Activated CD4-positive, alpha-beta T cell treated with anti-CD3 and anti-CD28 coated beads, Interleukin-2, amount 50 U/mL, for 48 hours (primary cell): Measurements from ENCODE around the gene PRPSAP1.
A peak's percentile ranks its signal among the peaks of the same experiment; 100 is the strongest.

Experiments
- DNase-seq, 2 experiments: peaks; one replicate each; pipeline ENCODE4 v3.0.0-alpha.2; 2020

Gene PRPSAP1, protein sequence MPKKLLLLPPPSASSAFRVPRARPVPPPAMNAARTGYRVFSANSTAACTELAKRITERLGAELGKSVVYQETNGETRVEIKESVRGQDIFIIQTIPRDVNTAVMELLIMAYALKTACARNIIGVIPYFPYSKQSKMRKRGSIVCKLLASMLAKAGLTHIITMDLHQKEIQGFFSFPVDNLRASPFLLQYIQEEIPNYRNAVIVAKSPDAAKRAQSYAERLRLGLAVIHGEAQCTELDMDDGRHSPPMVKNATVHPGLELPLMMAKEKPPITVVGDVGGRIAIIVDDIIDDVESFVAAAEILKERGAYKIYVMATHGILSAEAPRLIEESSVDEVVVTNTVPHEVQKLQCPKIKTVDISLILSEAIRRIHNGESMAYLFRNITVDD

DNA sequence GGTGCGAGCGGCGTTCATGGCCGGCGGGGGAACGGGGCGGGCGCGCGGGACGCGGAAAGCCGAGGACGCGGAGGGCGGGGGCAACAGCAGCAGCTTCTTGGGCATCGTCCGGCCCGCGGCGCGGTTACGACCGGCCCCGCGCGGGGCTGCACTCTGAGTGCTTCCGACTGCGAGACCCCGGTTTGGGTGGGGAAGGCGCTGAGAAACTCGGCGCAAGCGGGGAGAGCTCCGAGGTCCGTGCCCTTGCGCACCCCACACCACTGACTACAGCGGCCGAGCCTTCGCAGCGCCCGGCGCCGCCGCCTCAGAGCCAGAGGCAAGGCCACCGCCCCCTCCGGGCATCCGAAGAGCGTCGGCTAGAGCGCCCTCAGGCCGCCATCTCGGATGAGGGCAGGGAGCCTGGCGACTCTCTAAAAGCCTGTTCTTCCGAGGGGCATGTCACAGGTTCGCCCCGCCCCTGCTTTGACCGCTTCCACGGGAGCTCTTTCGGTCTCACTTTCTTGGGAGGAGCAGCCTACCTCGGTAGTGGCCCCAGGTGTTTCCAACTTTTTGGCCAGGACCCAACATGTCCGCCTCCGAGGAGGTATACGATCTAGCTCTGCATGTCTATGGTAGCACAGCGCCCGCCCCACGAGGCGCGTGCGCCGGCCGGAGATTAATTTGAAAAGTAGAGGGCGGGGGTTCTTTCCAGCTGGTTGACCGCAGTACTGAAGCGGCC is at the start of gene PRPSAP1:
TSS of gene PRPSAP1 (minus strand) at position 318 of the 718 bp plus-strand sequence. CDS start at position 105, 213 bp downstream.
- peak; percentile 81 to 86 for DNase-seq

DNA sequence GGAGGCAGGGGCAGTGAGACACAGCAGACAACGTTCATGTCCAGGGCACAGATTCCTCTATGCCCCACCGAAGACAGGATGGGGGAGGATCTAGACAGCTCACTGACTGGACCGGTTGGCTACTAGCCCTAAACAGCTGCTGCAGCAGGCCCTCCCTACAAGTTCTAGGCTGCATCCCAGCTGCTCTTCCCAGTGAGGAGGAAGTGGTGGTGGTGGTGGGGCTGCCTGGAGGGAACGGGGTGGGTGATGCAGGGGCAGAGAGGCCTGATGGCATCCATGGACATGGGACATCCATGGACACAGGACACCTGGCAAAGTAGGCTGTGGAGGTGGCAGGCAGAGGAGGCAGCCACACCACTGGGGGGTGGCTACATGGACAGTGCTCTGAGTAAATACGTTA is 49.0 kb upstream of the PRPSAP1 start:
- DNase-seq = no peak

DNA sequence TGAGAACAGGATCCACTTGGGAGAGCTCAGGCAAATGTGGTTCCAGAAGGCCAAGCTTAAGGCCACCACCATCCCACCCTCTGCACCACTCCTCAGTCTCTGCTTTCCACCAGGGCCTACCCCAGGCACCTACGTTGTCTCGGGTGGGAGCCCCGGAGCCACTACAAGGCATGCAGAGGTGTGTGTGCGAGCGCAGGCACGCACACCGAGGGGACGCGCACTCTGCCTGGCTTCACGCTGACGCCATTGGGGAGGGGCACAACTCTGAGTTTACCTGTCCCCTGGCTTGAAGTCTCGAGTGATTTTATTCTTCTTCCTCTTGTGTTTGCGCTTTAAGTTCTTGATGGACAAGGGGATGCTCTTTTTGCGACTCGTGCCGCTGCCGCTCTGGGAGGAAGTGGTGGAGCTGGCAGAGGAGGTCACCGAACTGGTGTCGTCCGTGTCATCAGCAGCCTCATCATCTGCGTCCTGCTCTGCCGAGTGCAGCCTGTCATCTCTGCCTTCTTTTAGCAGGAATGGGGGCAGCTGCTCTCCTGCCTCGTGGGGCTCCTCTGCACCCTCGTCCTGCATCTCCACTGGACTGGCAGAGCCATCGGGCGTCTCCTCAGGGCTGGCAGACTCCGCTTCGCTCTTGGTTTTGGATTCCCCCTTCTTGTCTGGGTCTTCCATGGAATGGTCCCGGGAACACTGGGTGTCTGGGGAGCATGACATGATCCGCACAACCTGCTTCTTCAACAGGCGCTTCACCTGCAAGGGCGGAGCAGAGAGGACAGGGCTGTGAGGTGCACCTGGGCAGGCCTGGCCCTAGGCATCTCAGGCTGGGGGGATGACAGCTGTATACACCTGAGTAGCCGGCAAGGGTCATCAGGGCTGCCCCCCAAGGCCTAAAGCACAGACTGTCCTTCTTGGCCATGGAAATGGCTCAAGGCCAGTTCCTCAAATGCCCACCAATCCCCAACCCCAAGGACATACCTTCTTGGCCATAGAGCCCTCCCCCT is 45.8 kb upstream of the PRPSAP1 start:
- DNase-seq = no peak

DNA sequence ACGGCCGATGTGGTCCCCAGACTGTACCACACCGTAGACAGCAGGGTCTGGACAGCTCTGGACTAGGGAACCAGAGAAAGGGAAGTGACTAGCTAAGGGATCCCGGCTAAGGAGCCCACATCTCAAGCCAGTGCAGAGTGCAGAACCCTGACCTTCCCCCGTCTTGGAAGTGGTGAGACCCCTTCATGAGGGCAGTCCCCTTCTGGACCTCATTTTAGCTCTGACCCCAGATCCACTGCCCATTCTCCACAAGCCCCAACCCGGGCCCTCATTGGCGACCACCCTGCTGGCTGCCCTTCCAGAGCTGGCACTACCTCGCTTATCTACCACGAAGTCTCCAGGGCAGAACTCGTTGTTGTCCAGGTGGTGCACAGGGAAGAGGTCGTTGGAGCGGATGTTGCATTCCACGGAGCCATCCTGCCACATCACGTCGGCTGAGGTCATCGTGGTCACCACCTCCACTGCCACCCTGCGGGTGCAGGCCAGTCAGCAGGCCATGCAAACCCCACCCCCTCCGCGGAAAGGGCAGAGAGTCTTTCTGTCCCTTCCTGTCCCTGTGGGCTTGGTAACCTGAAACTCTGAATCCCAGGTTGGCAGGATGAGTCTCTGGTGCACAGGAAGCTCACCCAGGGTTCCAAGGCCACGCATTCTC is 44.9 kb upstream of the PRPSAP1 start:
- no peak for DNase-seq

DNA sequence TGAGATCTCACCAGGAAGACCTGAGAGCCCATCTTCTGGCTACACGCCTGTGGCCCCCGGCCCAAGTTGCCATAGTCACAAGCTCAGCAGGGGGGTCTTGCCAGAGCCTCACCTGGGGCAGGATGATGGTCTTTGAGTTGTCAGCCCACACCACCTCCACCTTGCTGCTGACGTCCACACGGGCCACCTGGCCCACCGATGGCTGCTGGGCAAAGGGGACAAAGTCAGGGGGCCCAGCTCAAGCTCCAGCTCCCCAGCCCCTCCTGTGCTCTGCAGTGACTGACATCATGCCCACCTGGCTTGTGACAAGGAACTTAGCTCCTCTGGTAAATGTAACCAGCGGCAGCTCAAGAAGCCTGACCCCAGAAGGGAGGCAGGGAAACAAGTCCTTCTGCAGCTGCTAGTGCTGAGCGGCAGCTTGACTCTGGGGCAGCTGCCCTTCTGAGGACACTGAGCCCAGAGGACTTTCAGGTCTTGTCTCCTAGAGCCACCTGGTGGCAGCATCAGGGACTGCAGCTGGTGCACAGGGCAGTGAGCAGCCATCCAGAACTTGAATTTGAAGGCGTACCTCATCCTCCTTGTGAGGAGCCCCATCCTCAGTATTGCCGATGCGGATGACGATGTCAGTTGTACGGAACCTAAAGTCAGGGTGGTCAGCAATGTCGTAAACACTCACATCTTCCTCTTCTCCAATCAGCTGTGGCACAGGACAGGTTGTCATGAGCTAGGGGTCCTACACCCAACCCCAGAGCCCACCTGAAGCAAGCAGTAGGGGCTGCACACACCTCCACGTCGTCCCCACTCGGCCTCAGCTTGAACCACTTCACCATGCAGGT is 44.2 kb upstream of the PRPSAP1 start:
- peak; percentile 92 to 93 for DNase-seq

DNA sequence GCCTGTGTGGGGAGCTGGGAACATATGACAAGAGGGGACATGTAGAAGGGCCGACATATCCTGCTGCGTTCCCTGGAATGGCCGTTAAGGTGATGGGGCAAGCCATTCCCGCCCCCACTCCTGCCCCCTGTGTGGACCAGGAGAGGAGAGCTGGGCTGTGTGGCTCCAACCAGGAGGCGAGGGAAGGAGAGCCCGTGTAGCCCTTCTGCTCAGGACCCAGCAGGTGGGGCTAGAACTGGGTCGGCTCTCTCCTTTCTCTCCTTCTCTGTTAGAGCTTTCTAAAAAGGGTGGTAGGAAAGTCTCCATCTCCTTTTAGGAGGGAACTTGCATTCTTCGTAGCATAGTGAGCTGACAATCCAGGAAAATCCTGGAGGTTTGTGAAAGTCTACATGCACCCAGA is 43.5 kb upstream of the PRPSAP1 start:
- DNase-seq = no peak

DNA sequence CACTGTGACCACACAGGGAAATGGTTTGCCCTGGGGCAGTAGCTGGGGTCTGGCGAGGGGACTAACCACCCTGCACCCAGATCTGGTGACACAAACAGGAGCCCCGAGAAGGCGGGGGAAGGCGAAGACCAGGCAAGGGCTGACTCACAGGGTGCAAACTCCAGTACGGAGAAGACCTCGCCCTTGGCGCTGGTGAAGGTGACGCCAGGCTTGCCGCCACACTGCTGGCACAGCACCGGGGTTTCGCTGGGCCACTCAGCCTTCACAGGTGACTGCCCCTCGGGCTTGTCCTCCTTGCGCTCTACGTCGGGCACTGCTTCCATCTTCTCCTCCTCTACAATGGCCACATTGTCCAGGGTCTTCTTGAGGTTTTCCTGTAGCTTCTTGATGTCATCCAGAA is 42.3 kb upstream of the PRPSAP1 start:
- no peak for DNase-seq

DNA sequence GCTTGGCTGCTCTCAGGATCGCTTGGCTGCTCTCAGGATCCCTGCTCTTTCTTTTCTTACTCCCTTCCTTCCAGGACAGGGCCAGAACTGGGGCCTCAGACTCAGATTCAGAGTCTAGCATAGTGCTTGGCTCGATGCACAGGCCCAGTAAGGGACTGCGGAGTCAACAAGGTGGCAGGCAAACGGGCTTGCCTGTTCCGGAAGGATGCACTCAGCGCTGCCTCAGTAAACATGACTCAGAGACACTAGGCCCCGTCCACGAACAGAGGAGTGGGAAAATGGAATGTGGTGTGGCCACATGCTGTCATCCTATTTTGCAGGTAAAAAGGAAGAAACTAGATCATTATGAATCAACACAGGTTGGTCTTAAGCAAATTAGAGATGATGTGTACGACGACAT is 40.5 kb upstream of the PRPSAP1 start:
- DNase-seq = no peak

DNA sequence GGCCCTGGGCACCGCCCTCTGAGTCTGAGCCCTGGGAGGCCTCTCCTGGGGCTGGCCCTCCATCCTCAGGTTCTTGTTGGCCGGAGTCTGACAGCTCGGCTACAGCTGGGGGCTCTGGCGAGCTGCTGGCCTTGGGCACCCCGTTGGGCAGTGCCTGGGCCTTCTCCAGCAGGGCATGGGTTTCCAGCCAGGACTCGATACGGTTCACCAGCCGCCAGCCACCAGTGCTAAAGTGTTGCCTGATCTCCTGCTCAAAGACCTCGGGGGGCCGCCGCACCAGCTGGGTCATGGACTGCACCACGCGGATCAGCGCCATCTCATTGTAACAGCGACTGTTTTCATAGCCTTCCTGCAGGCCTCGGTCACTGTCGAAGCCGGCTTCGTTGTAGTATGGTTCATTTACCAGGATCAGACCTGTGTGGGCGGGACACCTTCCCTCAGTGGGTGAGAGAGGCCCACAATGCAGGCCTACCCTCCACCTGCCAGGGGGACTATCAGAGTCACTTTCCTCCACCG is 37.5 kb upstream of the PRPSAP1 start:
- DNase-seq = no peak

DNA sequence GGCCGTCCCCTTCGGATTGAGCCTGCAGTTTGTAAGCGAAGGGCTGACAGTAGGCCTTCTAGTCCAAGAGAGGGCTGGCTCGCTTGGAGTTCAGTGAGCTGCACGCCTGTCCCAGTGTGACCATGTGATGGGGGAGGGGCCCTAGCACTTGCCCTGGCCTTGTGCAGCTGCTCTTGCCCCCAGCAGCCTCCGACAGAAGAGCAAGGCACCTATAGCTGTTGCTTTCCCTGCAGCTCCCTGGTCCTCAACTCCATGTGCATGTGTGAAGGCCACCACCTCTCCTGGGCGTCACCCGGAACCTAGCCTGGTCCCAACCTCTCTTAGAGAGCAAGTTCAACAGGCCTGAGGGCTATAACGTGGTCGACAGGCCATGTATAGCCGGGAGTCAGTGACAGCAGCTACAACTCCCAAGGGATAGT is 36.3 kb upstream of the PRPSAP1 start:
- DNase-seq = no peak

DNA sequence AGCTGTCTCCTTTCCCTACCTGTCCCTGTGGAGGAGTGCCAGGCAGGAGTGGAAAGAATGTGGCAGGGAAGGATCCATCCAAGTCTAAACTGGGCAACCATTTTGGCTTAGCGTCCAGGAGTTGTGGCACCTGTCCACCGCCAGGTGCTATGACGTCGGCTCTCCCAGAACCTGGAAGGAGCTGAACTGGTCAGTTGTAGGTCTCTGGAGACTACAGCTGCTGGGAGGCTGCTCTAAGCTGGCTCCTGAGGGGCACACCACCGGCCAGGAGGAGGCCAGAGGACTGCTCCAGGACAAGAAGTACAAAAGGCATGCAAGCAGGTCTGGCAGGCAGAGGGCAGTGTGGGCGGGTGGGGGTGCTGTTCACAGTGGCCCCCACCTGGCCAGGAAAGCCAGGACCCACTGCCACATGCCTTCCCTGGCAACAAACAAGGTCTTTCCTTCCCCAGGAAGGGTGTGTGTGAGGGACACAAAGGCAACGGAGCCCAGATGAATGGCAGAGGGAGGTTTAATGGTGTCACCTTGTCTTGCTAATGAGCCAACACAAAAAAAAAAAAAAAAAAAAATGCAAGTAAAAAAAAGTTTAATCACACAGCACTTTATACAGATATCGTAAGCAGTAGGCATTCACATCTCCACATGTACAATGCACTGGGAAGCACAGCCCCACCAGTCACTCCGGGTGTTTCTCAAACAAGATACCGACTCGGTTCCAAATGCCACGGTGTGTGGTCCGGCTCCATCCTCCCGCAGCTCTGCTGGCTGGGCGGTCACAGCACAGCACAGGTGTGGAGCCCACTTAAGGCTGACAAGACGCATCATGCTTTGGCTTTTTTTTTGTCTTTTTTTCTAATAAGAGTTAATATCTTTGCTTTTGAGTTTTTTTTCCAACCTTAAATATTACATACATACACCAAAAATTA is 35.5 kb upstream of the PRPSAP1 start:
- no peak for DNase-seq

DNA sequence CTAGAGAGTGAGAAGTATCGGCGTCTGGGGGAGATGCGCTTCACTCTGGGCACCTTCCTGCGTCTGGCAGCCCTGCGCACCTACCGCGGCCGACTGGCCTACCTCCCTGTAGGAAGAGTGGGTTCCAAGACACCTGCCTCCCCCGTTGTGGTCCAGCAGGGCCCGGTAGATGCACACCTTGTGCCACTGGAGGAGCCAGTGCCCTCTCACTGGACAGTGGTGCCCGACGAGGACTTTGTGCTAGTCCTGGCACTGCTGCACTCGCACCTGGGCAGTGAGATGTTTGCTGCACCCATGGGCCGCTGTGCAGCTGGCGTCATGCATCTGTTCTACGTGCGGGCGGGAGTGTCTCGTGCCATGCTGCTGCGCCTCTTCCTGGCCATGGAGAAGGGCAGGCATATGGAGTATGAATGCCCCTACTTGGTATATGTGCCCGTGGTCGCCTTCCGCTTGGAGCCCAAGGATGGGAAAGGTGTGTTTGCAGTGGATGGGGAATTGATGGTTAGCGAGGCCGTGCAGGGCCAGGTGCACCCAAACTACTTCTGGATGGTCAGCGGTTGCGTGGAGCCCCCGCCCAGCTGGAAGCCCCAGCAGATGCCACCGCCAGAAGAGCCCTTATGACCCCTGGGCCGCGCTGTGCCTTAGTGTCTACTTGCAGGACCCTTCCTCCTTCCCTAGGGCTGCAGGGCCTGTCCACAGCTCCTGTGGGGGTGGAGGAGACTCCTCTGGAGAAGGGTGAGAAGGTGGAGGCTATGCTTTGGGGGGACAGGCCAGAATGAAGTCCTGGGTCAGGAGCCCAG is 33.5 kb upstream of the PRPSAP1 start:
- no peak for DNase-seq

DNA sequence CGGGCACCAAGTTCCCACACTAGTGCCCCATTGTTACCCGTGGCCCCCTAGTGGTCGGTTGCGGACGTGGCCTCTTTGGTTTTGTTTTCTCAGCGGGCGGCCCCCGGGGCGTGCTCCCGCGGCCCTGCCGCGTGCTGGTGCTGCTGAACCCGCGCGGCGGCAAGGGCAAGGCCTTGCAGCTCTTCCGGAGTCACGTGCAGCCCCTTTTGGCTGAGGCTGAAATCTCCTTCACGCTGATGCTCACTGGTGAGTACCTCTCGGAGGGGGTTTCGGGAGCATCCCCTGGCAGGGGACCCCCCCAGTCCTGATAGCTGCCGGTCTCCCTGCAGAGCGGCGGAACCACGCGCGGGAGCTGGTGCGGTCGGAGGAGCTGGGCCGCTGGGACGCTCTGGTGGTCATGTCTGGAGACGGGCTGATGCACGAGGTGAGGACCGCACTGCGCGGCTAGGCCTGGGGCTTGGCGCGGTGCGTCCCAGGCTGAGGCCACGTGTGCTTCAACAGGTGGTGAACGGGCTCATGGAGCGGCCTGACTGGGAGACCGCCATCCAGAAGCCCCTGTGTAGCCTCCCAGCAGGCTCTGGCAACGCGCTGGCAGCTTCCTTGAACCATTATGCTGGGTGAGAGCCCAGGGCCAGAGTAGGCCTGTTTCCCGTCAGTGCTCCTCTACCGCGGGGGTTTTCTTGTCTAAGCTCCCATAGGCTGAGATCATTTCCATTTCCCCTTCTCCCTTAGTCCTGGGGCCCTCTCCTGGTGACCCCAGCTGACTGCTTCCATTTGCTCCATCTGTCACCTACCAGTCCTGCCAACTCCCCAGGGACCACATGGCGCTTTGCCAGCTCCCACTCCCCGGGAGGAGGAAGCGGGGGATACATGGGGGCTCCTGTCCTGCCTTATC is 32.4 kb upstream of the PRPSAP1 start:
- DNase-seq = peak; percentile 90 to 91

DNA sequence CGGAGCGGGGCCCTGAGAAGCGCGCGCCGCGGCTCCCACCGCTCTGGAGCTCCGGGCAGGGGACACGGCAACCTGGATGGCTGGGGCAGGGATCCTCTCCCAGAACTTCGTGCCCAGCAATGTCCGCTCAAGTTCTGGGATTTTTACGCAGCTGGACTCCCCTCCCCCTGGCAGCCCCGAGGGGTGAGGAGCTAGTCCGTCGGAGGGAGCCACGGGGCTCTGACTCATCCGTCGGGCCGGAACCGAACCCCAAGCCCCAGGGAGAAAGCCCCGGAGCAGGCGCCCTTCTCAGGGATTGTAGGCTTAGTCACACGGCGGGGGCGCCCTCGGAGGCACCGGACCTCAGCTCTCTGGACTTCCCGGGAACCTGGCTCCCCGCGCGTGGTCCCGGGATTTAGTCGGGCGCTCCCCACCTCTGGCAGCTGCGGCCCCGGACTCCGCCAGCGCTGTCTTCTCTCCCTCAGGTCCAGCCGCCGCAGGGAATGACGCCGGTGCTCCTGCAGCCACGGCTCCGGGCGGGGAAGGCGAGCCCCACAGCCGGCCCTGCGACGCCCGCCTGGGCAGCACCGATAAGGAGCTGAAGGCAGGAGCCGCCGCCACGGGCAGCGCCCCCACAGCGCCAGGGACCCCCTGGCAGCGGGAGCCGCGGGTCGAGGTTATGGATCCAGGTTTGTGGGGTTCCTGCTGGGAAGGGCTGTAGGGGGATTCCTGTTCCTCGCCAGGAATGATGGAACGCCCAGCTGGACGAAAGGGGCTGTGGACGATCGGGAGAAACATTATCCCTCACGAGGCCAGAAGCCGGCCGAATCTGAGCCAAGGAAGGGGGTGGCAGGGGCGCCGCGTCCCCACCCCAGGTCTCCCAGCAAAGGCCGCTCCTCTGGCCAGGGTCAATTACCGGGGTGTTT is 31.5 kb upstream of the PRPSAP1 start:
- DNase-seq = peak; percentile 45 to 61

DNA sequence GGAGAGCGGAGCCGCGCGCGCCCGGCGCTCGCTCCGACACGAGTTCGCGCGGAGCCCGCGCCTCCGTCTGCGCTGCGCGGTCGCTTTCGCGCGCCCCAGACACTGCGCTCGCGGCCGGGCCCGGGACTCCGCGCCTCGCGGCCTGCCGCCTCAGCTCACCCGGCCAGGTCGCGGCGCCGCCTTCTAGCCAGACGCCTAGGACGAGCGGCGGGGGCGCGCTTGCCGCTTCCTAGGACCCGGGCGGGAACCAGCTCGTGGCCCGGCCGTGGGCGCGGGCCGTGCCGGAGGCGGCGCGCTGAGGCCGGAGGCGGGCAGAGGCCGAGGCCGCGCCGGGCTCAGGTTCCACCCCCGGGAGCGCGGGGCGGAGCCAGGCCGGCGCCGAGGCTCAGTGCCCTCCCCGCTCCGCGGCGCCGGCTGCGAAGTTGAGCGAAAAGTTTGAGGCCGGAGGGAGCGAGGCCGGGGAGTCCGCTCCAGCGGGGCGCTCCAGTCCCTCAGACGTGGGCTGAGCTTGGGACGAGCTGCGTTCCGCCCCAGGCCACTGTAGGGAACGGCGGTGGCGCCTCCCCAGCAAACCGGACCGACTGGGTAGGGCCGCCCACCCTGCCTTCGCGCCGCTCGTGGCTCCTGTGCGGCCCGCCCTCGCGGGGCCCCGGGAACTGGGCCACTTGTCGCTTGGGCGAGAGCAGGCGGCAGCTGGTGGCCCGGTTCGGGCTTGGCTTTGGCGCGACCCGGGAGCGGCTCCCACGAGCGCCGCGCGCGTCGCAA is 30.7 kb upstream of the PRPSAP1 start, which contains the start of gene SPHK1:
TSS of gene SPHK1 (plus strand) at position 388 of the 765 bp plus-strand sequence. CDS start 1,036 bp downstream, outside the sequence.
- peak; percentile 75 to 78 for DNase-seq
